Thoracic aorta (tissue), 2 donors: ENCODE measurements around the gene ATP9A. TPM values are rescaled to one million over a fixed set of nuclear protein-coding genes. Genes with fewer than 3 reads are reported as not detected.

Experiments
- ATAC-seq: fragments of 150-250 bp; one replicate; pipeline ENCODE4 v1.8.0; 2017; ENCODE audit warnings: low read depth; ENCODE audit not compliant: insufficient number of reproducible peaks, low FRiP score
- DNase-seq: peaks from one replicate; pipeline ENCODE4 v3.0.0-alpha.2; 2020; ENCODE audit warnings: low spot score
- H3K27ac ChIP-seq, 2 donors: fragments of 200-600 bp; sonication (generic); 1 replicate in 1 of 2; 2 replicates in 1 of 2; pipeline ENCODE4 v1.5.1; 2016; ENCODE audit warnings: mild to moderate bottlenecking in 2 of 2, moderate library complexity in 2 of 2
- H3K27me3 ChIP-seq: fragments of 200-600 bp; sonication (generic); replicated peaks from 2 replicates; pipeline ENCODE4 v1.6.0; 2016; ENCODE audit warnings: mild to moderate bottlenecking; ENCODE audit not compliant: insufficient read depth
- H3K36me3 ChIP-seq: fragments of 200-600 bp; sonication (generic); one replicate; pipeline ENCODE4 v1.5.1; 2016
- H3K4me1 ChIP-seq, 2 donors: fragments of 200-600 bp; sonication (generic); 1 replicate in 1 of 2; 2 replicates in 1 of 2; pipeline versions ENCODE4 v1.5.1 to v1.6.0; 2016; ENCODE audit warnings: low read depth in 2 of 2, mild to moderate bottlenecking in 1 of 2; ENCODE audit not compliant: control insufficient read depth in 1 of 2
- H3K4me3 ChIP-seq: fragments of 200-600 bp; sonication (generic); 2 replicates; pipeline ENCODE4 v1.5.1; 2016; ENCODE audit warnings: mild to moderate bottlenecking
- H3K9me3 ChIP-seq: fragments of 200-600 bp; sonication (generic); 2 replicates; pipeline ENCODE4 v1.5.1; 2016
- total RNA-seq, 2 donors: library from RNA; depleted of rRNA; stranded (reverse); fragments of >200 nt; gene quantifications; one replicate each; pipeline versions ENCODE4 v1.1.0 to v1.2.3, GENCODE V29; 2016
- TF ChIP-seq, protein P1 (sequence below): fragments of 200-600 bp; sonication (generic); IDR thresholded peaks from one replicate; pipeline ENCODE4 v1.5.1; 2019; ENCODE audit warnings: antibody characterized with exemption

Gene ATP9A
- total RNA-seq, 2 donors from 2014 or later: 54.4 TPM

DNA sequence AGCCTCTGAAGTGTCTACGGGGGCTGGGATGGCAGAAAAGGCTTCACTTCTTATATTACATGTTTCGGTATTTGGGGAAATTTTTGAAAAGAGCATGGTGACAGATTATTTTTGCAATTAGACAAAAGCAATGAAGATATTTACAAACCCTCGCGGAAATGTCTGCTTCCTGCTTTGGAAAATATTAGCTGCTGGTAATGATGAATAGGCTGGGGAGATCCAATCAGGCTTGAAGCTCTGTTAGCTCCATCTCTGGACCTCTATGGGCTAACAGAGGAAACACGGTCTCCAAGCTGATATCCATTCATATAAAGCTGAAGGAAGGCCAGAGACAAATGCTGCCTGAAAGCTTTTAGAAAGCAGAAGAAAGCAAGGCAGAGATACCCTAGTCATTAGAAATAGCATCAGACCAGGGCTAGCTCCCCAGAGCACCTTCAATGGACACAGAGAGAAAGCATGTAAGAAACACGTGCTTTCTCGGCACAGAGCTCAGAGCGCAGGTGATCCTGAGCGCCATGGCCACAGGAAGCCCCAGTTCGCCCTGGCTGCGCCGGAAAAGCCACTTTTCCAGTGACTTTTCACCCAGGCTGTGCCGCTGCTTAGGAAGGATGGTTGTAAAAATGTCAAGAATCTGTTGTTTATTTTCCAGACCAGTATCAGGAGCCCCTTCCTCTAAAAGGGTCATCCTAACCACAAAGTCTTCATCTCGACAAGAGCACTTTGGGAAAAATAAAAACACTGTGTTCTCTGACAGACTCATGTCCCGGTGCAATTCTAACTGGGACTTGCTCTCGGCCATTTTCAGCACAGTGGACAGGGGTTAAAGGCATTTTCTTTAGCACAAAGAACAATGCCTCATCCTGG lies 157.2 kb downstream of the ATP9A start:
- ATAC-seq: no peak
- peaks cover 34% of the 10 kb centered on the region for H3K36me3 ChIP-seq

DNA sequence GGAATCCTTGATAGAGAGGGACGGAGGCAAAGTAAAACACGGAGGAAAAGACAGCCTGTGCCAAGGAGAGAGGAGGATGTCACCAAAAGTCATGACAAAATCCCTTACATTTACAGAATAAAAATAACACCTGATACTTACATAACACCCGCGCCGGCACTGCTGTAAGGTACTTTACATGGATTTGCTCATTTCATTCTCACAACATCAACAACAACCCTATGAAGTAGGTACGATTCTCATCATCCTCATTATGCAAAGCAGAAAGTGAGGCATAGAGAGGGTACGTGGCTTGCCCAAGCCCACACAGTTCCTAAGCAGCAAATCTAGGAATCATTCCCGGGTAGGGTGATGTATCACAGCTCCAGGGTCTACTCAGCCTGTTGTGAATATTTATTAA lies 158.1 kb downstream of the ATP9A start:
- Histone ChIP-seq H3K36me3 (peaks cover 34% of the 10 kb centered on the region), H3K4me3 (no peak overlapping the region), H3K9me3 (no peaks in the 10 kb centered on the region), H3K4me1 (no peaks in the 10 kb centered on the region), H3K27ac (no peak overlapping the region), H3K27me3 (no peaks in the 10 kb centered on the region)
- ATAC-seq (no peak), DNase-seq (no peak)
- TF ChIP-seq, protein P1, sequence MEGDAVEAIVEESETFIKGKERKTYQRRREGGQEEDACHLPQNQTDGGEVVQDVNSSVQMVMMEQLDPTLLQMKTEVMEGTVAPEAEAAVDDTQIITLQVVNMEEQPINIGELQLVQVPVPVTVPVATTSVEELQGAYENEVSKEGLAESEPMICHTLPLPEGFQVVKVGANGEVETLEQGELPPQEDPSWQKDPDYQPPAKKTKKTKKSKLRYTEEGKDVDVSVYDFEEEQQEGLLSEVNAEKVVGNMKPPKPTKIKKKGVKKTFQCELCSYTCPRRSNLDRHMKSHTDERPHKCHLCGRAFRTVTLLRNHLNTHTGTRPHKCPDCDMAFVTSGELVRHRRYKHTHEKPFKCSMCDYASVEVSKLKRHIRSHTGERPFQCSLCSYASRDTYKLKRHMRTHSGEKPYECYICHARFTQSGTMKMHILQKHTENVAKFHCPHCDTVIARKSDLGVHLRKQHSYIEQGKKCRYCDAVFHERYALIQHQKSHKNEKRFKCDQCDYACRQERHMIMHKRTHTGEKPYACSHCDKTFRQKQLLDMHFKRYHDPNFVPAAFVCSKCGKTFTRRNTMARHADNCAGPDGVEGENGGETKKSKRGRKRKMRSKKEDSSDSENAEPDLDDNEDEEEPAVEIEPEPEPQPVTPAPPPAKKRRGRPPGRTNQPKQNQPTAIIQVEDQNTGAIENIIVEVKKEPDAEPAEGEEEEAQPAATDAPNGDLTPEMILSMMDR: no peak

More for the DNA sequence above, 157.2 kb downstream of the ATP9A start:
- no peak overlapping the region for H3K4me3 ChIP-seq
- no peaks in the 10 kb centered on the region for H3K4me1 ChIP-seq
- no peaks in the 10 kb centered on the region for H3K27me3 ChIP-seq
- no peak overlapping the region for H3K27ac ChIP-seq
- TF ChIP-seq, protein P1: no peak
- DNase-seq: no peak
- H3K9me3 ChIP-seq: no peaks in the 10 kb centered on the region

DNA sequence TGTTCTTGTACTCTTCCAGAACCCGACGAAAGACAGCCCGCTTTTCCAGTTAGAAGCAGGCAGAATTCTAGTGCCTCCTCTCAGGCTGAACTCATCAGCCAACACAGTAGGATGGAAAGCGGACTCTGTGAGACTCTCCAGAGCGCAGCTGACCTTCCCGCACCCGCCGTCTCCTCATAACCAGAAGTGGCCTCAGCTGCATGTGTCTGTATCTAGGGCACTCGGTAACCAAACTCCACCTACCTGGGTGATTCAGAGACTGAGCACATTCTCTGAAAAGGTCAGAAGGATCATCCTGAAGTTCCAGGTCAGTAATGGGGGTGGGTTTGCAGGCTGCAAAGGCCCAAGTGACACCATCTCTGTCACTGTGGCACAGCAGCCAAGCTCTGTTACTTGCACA lies 158.9 kb downstream of the ATP9A start:
- DNase-seq (no peak), ATAC-seq (no peak)
- TF ChIP-seq, protein P1: no peak
- no peaks in the 10 kb centered on the region for H3K27me3 ChIP-seq
- H3K36me3 ChIP-seq: peaks cover 39% of the 10 kb centered on the region
- H3K4me3 ChIP-seq: no peak overlapping the region
- no peaks in the 10 kb centered on the region for H3K4me1 ChIP-seq
- H3K9me3 ChIP-seq: no peaks in the 10 kb centered on the region
- H3K27ac ChIP-seq: no peak overlapping the region

DNA sequence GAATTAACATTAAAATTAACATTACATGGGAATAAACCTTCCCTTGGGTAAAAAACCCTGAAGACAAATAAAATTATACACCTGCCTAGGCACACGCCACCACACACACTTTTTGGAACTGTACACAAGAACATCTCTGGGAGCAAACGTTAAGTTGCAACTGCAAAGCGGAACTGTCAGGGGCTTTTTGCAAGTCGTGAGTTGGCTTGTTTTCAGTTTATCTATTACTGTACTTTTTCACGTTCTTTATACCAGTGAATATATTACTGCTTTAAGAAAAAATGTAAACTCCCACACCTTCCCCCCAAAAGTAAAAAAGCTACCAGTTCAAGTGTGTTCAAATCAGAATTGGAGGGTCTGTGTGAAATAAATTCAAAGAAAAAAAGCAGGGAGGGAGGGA lies 160.1 kb downstream of the ATP9A start:
- ATAC-seq: no peak
- no peak for DNase-seq
- TF ChIP-seq, protein P1: no peak
- no peak overlapping the region for H3K4me3 ChIP-seq
- H3K36me3 ChIP-seq: peaks cover 37% of the 10 kb centered on the region
- no peaks in the 10 kb centered on the region for H3K9me3 ChIP-seq
- no peaks in the 10 kb centered on the region for H3K4me1 ChIP-seq
- no peaks in the 10 kb centered on the region for H3K27me3 ChIP-seq
- no peak overlapping the region for H3K27ac ChIP-seq

DNA sequence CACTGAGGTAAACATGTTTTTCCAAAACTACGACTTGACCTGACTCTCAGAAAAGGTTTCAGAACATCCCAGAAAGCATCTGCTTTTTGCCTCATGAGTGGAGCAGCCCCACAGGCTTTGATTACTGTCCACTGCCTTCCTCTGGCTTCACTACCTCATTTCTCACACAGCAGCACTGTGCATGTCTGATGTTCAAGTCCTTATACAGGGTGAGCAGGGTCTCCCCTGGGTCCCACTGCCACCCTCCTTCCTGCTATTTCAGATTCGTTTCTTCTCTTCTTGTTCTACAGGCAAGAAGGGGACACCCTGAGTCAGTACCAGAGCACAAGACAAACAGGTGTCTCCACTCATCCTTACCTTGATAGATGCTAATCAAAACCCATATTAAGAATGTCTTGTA lies 161.0 kb downstream of the ATP9A start:
- no peak for ATAC-seq
- Histone ChIP-seq H3K36me3 (peaks cover 33% of the 10 kb centered on the region), H3K4me3 (no peak overlapping the region), H3K27me3 (no peaks in the 10 kb centered on the region), H3K27ac (no peak overlapping the region), H3K9me3 (no peaks in the 10 kb centered on the region), H3K4me1 (no peaks in the 10 kb centered on the region)
- no peak for DNase-seq
- TF ChIP-seq, protein P1: no peak
